ENCODE results near the gene SLC9A9. TPM values are rescaled to one million over a fixed set of nuclear protein-coding genes. Genes with fewer than 3 reads are reported as not detected.

Gene SLC9A9
- polyA plus RNA-seq, 1 donor (not counting 4 experiments of a cell fraction or from before 2014, with no cell fraction given): 5.2 TPM

DNA sequence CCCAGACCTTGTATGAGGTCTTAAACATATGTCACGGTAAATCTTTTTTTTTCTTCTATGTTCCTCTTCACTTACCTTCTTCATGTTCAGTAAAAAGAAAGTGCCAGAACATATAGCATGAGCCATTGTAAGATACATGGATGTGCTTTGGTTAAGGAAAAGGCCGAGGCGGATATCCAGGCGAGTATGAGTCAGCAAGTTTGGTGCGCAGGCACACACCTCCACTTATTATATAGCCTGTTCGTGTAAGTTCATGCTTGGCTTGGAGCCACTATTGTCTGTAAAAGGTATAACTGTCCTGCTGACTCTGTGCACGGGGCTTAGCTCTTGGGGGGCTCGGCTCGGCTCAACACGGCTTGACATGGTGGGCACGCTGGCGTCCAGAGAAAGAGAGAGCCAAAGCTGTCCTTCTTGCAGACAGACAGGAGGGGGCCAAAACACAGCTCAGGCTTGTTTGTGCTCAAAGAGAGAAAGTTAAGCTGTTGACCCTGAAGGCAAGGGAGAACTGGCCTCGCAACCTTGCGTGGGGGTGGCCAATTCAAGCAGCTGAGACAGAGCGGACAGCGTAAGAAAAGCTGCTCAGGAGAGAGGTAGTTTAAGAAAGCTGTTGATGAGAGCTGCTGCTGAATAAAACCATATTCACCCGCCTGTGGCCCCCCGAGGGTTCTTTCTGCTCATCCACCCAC lies 251.2 kb downstream of the SLC9A9 start:
- no peak for DNase-seq (ENCODE audit: low read depth, low spot score)
- Histone ChIP-seq H3K36me3 (ENCODE audit: control insufficient read depth in 2 of 2, extremely low read depth in 1 of 2, insufficient read depth in 2 of 2, low read length in 2 of 2) (no peaks in the 10 kb centered on the region), H3K27me3 (ENCODE audit: control insufficient read depth, extremely low read depth, insufficient read depth, low read length) (no peaks in the 10 kb centered on the region), H3K27ac (ENCODE audit: control insufficient read depth, insufficient read depth, low read length) (no peak overlapping the region), H4K20me1 (ENCODE audit: control insufficient read depth, extremely low read depth, insufficient read depth, low read length) (no peaks in the 10 kb centered on the region), H3K79me2 (ENCODE audit: control insufficient read depth, insufficient read depth, low read length) (no peaks in the 10 kb centered on the region), H3K4me1 (ENCODE audit: control insufficient read depth, extremely low read depth, insufficient read depth, low read length) (no peaks in the 10 kb centered on the region), H3K9me3 (ENCODE audit: control insufficient read depth, low read depth, low read length) (no peaks in the 10 kb centered on the region), H3K4me2 (ENCODE audit: control insufficient read depth, extremely low read depth, insufficient read depth, low read depth, low read length) (no peak overlapping the region), H3K9me1 (ENCODE audit: control insufficient read depth, extremely low read depth, insufficient read depth, low read length) (no peaks in the 10 kb centered on the region), H3K9ac (ENCODE audit: control insufficient read depth, extremely low read depth, insufficient read depth, low read length) (no peak overlapping the region), H2AFZ (ENCODE audit: control insufficient read depth, low read length) (no peak overlapping the region), H3K4me3 (ENCODE audit: control insufficient read depth in 2 of 3, extremely low read depth in 1 of 3, insufficient read depth in 2 of 3, low read depth in 1 of 3, low read length in 3 of 3) (no peak overlapping the region)
- dilution Hi-C loops (cut with MboI; ENCODE audit: extremely low pct_ligation_motif_present, low sequenced_read_pairs): no loop called here
- no peak for FAIRE-seq
- TF ChIP-seq EZH2 (IDR thresholded peaks at IDR 0.05; ENCODE audit: low read length): no peak
- TF ChIP-seq, protein P1, sequence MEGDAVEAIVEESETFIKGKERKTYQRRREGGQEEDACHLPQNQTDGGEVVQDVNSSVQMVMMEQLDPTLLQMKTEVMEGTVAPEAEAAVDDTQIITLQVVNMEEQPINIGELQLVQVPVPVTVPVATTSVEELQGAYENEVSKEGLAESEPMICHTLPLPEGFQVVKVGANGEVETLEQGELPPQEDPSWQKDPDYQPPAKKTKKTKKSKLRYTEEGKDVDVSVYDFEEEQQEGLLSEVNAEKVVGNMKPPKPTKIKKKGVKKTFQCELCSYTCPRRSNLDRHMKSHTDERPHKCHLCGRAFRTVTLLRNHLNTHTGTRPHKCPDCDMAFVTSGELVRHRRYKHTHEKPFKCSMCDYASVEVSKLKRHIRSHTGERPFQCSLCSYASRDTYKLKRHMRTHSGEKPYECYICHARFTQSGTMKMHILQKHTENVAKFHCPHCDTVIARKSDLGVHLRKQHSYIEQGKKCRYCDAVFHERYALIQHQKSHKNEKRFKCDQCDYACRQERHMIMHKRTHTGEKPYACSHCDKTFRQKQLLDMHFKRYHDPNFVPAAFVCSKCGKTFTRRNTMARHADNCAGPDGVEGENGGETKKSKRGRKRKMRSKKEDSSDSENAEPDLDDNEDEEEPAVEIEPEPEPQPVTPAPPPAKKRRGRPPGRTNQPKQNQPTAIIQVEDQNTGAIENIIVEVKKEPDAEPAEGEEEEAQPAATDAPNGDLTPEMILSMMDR (optimal IDR thresholded peaks at IDR 0.05 in 1 of 3, IDR thresholded peaks at IDR 0.05 in 1 of 3, conservative IDR thresholded peaks at IDR 0.05 in 1 of 3; ENCODE audit: extremely low read depth in 1 of 3, insufficient read depth in 2 of 3, low read length in 3 of 3): no peak

DNA sequence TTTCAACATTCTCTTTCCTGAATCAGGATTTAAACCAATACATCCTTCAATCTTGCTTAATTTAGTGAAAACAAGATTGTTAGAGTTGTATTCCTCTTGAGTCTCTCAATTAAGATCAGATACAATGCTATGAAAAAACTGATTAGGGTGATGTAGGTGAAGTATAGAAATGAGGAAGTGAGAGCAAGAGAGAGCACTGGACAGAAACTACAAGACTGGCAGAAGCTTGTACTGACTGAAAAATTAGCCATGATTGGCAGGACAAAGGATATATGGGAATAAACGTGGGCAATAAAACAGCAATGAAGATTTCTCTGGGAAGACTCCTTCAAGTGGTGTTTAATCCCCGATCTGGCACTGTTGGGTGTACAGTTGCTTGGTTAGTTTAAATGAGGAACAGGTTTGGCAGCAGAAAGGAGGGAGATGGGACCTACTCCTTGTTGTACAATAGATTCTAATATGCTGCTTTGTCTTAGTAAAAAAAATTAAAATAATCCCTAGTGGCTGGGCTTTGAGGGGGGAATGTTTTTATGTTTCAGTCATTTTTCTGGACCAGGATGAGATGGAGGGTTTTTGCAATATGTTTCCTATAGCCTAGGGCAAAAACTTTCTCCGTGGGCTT lies 252.7 kb downstream of the SLC9A9 start:
- TF ChIP-seq, protein P1 (optimal IDR thresholded peaks at IDR 0.05 in 1 of 3, IDR thresholded peaks at IDR 0.05 in 1 of 3, conservative IDR thresholded peaks at IDR 0.05 in 1 of 3; ENCODE audit: extremely low read depth in 1 of 3, insufficient read depth in 2 of 3, low read length in 3 of 3): no peak
- TF ChIP-seq EZH2 (IDR thresholded peaks at IDR 0.05; ENCODE audit: low read length): no peak
- Histone ChIP-seq H3K27me3 (ENCODE audit: control insufficient read depth, extremely low read depth, insufficient read depth, low read length) (no peaks in the 10 kb centered on the region), H3K9me1 (ENCODE audit: control insufficient read depth, extremely low read depth, insufficient read depth, low read length) (no peaks in the 10 kb centered on the region), H3K36me3 (ENCODE audit: control insufficient read depth in 2 of 2, extremely low read depth in 1 of 2, insufficient read depth in 2 of 2, low read length in 2 of 2) (no peaks in the 10 kb centered on the region), H2AFZ (ENCODE audit: control insufficient read depth, low read length) (no peak overlapping the region), H3K4me3 (ENCODE audit: control insufficient read depth in 2 of 3, extremely low read depth in 1 of 3, insufficient read depth in 2 of 3, low read depth in 1 of 3, low read length in 3 of 3) (no peak overlapping the region), H3K4me1 (ENCODE audit: control insufficient read depth, extremely low read depth, insufficient read depth, low read length) (no peaks in the 10 kb centered on the region), H3K27ac (ENCODE audit: control insufficient read depth, insufficient read depth, low read length) (no peak overlapping the region), H3K9ac (ENCODE audit: control insufficient read depth, extremely low read depth, insufficient read depth, low read length) (no peak overlapping the region), H3K79me2 (ENCODE audit: control insufficient read depth, insufficient read depth, low read length) (no peaks in the 10 kb centered on the region), H3K4me2 (ENCODE audit: control insufficient read depth, extremely low read depth, insufficient read depth, low read depth, low read length) (no peak overlapping the region), H3K9me3 (ENCODE audit: control insufficient read depth, low read depth, low read length) (no peaks in the 10 kb centered on the region), H4K20me1 (ENCODE audit: control insufficient read depth, extremely low read depth, insufficient read depth, low read length) (no peaks in the 10 kb centered on the region)
- FAIRE-seq: no peak
- DNase-seq (ENCODE audit: low read depth, low spot score): no peak
- dilution Hi-C loops (cut with MboI; ENCODE audit: extremely low pct_ligation_motif_present, low sequenced_read_pairs): no loop called here

Data from keratinocyte (primary cell).